Femur (tissue), 1 donor: ENCODE measurements around the gene ADAMTSL3.

ENCODE experiments used
- DNase-seq: peaks from one replicate; pipeline ENCODE4 v3.0.0-alpha.2; 2017

The ADAMTSL3 gene

GRCh38 chr15:83653639-83654378 is at the start of gene ADAMTSL3:
ADAMTSL3 (plus strand) TSS chr15:83654123; CDS start chr15:83655762, 1,639 bp downstream.
- DNase-seq = peak; percentile 85

DNA sequence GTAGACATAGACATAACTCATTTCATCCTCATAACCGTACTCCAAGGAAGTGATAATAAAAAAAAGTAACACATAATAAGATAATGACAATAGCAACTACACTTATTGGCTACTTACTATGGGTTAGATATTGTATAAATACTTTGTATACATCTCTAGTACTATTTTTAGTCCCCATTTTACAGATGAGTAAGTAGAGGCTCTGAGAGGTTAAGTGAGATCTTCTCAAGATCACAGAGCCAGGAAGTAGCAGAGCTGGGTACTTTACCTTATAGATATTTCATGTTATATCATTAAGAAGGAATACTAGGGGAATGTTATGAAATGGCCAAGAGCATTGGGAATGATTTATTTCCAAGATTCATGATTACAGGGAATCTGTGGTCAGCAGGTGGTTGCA is 49.4 kb upstream of the ADAMTSL3 start:
- DNase-seq = no peak

DNA sequence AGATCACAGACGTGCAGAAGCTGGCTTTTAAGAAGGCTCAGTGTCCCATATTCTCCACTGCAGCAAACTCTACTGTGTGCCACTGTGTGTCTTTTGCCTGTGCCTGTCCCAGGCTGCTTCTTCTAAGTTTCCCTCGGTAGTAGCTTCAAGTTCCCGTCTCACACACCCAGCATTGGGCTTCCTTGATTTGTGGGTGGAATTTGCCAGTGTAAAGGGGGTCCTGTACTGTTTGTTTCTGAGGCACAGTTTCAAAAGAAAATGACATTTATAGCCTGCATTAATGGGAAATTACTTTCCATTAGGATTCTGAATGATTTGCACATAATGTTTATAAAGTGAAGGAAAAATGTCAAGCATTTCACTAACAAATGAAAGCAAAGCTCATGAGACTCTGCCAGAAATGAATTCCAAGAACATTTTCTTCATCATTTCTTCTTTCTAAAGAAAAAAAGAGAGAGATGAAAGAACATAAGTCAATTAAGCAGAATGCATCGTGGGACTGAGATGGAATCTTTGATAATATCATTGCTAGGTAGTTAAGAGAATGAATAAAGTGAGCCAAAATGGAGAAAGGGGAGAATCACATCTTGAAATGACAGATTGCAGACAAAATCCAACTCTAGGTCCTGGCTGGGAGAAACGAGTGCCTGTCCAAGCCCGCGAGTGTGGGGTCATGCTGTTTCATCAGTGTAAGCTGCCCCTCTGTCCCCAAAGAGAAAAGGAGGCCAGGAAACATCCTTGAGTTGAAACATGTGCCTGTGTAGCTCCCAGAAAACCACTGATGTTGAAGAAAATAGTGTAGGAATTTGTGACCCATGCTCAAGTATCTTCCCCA is 48.6 kb upstream of the ADAMTSL3 start:
- DNase-seq = peak; percentile 48

GRCh38 chr15:83610132-83610531 is 43.8 kb upstream of the ADAMTSL3 start:
- DNase-seq = no peak

- no peak for DNase-seq
These were observed 42.8 kb upstream of the ADAMTSL3 start for GRCh38 chr15:83610901-83611685.

DNA sequence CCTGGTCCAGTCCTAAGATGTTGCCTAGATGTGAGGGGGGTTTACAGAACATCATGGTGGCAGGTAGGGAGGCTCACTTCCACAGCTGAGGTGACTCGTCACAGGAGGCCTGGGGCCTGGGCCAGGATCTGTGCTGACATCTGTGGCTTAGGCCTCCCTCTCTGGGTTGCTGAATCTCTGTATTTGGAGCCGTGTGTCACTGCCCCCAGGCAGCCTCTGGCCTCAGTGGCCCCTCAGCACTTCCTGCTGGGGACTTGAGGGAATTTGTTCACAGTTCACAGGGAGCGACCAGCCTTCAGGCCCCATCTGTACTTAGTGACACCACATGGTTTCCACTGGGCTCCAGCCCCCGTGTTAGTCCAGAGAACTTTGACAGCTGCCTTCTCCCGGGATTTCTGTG is 41.7 kb upstream of the ADAMTSL3 start:
- no peak for DNase-seq

DNA sequence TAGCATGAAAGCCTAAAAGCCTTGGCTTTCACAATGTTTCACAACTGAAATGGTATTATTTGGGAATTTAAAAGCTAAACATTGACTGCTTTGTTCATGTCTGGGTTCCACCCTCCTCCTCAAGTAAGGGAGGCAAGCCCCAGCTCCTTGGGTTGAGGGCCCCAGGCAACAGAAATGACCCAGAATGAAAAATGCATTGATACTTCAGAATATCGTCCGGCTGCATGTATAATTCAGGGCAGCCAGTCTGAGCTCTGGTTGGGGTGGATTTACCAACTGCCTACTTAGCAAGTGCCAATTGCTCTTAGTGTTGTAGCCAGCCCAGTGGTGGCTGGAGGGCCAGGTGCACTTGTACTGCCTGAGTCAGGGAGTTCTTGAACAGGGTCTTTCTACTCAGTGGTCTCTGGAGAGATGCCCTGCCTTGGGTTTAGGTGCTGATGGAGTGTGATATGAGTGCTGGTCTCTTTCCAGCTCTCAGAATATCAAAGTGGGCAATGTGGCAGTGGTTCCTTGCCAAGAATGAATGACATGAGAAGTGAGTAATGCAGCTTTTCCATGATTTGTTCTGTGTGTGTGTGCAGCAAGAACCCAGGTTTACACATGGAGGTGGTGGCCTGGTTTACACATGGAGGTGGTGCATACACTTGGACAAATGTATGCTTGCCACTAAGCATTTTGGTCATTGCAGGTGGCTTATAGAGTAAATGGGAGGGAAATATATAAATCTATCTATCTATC is 40.9 kb upstream of the ADAMTSL3 start:
- DNase-seq = no peak

GRCh38 chr15:83613714-83614113 is 40.2 kb upstream of the ADAMTSL3 start:
- DNase-seq = peak; percentile 38

DNA sequence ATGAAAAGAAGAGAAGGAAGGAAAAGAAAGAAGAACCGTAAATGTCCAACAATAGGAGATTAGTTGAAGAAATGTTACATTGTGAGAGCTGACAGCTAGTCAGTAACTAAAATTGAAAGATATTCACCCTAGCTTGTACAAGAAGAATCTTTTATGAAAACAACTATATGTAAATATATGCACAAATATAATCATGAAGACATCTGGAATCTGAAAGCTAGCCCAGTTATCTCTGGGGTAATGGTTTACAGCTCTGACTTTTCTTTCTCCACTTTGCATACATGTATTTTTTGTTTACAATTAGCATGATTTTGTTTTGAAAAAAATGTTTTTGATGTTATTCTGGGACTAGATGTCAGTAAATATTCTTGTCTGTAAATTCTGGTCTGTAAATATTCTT is 37.1 kb upstream of the ADAMTSL3 start:
- no peak for DNase-seq

GRCh38 chr15:83626171-83626802 is 27.6 kb upstream of the ADAMTSL3 start:
- no peak for DNase-seq

DNA sequence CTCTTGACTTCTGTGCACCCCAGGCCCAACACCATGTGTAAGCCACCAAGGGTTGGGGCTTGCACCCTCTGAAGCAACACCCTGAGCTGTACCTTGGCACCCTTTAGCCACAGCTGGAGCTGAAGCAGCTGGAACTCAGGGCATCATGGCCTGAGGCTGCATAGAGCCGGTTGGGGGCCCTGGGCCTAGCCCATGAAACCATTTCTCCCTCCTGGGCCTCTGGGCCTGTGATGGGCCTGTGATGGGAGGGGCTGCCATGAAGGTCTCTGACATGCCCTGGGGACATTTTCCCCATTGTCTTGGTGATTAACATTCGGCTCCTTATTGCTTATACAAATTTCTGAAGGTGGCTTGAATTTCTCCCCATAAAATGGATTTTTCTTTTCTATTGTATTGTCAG is 22.4 kb upstream of the ADAMTSL3 start:
- no peak for DNase-seq

DNA sequence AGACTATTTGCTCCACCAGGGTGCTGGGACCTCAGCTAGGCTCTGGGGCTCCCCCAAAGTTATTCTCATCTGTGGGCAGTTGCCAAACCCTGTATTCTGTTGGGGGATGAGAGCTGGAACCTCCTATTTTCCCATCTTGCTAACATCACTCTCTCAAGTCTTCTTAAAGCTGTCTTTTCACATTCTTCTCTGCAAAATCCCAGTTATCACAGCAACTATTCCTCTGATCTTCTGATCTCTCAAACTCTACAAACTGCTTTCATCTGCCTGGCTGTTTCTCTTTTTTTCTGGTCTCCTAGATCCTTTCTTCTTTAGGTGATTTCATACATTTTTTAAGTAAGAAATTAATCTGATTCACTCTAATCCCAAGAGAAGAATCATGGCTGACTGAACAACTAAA is 10.7 kb upstream of the ADAMTSL3 start:
- DNase-seq = no peak

DNA sequence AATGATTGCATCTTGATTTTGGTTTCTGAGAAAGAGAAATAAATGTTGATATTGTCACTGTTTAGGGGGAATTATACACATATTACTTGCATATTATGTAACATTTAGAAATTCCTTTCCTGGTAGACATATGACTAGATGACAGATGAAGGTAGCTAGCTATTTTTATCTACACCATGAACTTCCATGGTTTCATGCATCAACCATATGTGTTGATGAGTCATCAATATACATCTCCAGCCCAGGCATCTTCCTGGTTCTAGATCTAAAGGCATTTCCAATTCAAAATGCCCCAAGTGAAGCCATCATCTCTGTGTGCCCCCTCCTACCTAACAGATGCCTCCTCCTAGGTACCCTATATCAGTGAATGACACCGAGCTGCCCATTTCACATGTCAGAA is 9.5 kb upstream of the ADAMTSL3 start:
- DNase-seq = no peak

DNA sequence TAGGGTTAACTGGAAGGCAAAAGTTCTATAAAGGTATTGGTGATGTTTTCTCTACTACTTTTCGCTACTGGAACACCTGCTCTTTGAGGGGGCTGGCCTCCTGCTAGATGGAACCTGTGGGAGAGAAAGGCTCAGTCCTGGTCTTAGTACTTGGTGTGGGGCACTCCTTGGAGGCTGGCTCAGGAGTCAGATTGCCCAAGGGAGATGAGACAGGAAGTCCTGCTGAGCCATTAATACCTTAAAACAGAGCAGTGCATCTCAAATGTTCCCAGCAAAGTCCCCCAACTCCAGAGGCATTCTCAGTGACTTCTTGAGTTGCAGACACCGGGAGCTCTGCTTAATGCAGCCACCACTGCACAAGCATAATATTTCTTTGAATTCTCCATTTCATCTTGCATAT is 3.1 kb upstream of the ADAMTSL3 start:
- DNase-seq = no peak

GRCh38 chr15:83651541-83651940 is 2.4 kb upstream of the ADAMTSL3 start:
- no peak for DNase-seq

DNA sequence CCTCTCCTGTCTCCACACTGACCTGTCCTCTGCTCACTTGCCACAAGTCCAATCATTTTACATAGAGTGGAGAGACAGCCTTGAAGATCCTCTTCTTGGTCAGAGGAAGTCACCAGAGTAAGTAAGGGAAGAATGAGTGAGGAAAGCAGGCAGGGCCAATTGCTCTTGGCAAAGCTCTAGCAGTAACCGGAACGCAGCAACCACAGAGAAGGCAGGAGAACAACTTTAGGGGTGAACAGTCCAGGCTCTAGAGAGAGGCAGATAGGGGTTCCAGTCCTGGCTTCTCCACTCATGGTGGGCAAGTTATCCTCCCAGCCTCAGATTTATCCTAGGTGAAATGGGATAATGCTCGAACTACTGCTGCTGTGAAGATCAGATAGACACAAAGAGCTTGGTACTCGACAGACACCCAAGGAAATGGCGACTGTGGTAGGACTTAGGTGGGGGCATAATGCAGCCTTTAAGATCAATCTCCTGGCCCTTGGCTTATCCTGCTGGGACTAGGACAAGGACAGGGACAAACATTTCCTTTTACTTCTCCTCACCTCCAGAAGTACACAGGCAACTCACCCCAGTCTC is 1.2 kb upstream of the ADAMTSL3 start:
- DNase-seq = no peak

DNA sequence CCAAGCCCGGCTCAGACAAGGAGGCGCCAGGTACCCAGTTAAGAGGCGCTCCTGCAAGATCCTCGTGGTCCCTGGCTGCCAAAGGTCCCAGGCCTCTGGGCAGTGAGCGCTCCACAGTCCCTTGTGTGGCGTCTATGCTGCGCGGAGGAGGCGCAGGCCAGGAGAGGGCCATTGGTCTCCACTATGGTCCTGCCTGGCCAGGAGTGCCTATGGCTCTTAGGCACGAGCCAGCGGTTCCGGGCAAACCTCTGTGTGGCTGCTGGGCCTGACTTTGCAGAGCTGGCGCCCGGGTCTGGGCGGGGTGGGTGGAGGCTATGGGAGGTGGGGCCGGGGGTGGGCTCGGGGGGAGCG is 660 bp upstream of the ADAMTSL3 start:
- DNase-seq = no peak

DNA sequence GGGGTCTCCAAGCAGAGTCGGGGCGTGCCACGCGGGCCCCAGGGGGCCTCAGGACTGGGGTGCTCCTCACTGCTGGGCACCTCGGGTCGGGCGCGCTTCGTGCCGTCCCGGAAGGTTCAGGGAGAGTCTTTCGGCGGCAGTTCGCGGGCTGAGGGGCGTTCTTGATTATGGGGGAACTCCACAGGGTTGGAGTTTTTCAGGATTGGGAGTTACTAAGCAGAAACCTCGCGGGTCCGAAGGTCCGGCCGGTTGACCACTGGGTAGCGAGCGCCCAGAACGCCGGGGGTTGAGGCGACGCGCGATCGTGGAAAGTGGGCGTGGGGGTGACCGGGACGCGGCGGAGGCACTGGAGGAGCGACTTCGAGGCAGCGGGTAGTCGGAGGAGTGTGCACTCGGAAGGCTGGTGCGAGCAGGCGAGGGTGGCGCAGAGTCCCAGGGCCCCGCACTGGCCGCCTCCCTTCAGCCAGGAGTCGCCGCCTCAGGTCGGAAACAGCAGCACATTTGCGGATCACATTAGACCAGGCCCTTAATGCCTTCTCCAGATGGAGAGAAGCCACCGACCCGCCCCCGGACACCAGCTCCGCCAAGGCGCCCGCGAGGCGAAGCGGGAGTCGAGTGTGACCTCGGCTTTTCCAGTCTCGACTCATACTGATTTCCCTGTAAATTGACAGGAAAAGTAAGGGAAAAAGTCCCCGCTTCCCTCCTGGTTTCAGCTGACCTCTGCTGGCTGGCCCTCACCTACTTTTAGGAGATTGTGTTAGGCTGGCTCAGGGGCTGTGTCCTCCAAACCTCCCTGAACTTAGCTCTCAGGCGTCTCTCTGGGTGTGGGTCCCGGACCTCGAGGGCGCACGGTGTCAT is 685 bp downstream of the ADAMTSL3 start:
- peak; percentile 78 for DNase-seq

DNA sequence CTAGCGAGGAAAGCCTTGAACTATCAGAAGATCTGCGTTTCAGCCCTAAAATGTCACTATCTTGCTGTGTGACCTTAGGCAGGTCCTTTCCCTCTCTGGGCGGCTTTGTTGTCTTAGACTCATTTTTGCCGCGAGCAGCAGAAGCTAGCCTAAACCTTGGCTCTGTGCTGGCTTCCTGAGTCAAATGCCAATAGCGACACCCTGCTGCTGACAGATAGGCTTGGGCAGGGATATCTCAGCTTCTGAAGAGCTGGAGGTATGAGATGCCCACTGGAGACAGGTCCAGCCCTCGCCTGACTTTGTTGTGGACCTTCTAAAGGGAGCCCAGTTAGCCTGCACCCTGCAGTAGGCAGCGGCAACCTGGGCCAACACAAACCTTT is 1.3 kb downstream of the ADAMTSL3 start:
- no peak for DNase-seq

DNA sequence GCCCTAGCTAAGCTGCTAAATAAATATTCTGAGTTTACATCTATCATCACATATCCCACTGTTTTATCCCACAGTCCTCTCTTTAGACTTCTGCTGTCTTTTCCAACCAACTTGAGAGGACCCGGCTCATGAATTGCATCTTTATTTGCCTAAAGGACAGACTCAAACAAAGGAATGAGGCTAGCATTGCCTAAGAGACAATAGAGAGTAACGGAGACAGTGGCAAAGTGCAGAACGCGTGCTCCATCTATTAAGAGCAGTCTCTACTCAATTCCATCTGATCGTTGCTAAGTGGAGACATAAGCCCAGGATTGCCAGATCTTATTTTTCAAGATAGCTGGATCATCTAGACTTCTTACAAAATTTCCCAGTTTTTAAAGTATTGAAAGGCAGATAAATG is 2.3 kb downstream of the ADAMTSL3 start:
- no peak for DNase-seq

- no peak for DNase-seq
These were observed 3.1 kb downstream of the ADAMTSL3 start for GRCh38 chr15:83656943-83657528.
